Liver (tissue), 9 donors: ENCODE results near the gene ABCE1. TPM values are rescaled to one million over a fixed set of nuclear protein-coding genes. Genes with fewer than 3 reads are reported as not detected.

ENCODE experiments used
- DNase-seq: peaks from one replicate; pipeline ENCODE4 v3.0.0-alpha.2; 2017; ENCODE audit warnings: low spot score
- H3K27ac ChIP-seq, 2 donors: one replicate each; pipeline ENCODE4 v1.7.0; 2013; ENCODE audit warnings: inconsistent platforms in 2 of 2, low read length in 2 of 2, control low read depth in 1 of 2, low read depth in 1 of 2, mild to moderate bottlenecking in 1 of 2
- H3K27me3 ChIP-seq, 4 donors: one replicate each; pipeline versions ENCODE4 v1.6.1 to v1.7.0; 2013; ENCODE audit warnings: low read length in 3 of 4, inconsistent platforms in 1 of 4, mild to moderate bottlenecking in 1 of 4, moderate library complexity in 1 of 4; ENCODE audit not compliant: control insufficient read depth in 4 of 4, insufficient read depth in 4 of 4
- H3K36me3 ChIP-seq, 4 donors: one replicate each; pipeline versions ENCODE4 v1.6.1 to v1.7.0; 2013; ENCODE audit warnings: low read length in 3 of 4, mild to moderate bottlenecking in 3 of 4, low read depth in 1 of 4, moderate library complexity in 1 of 4; ENCODE audit not compliant: control insufficient read depth in 4 of 4, insufficient read depth in 3 of 4
- H3K4me1 ChIP-seq, 4 donors: one replicate each; pipeline versions ENCODE4 v1.6.1 to v1.7.0; 2013; ENCODE audit warnings: low read length in 3 of 4, mild to moderate bottlenecking in 3 of 4, moderate library complexity in 1 of 4; ENCODE audit not compliant: control insufficient read depth in 4 of 4, insufficient read depth in 4 of 4
- H3K4me3 ChIP-seq, 3 donors: one replicate each; pipeline versions ENCODE4 v1.6.1 to v1.7.0; 2013; ENCODE audit warnings: low read length in 3 of 3, control low read depth in 1 of 3, low read depth in 1 of 3, mild to moderate bottlenecking in 1 of 3
- H3K9ac ChIP-seq, 2 donors: one replicate each; pipeline ENCODE4 v1.7.0; 2013; ENCODE audit warnings: low read length in 2 of 2, mild to moderate bottlenecking in 2 of 2, moderate library complexity in 2 of 2, control low read depth in 1 of 2, low read depth in 1 of 2
- H3K9me3 ChIP-seq, 4 donors: one replicate each; pipeline versions ENCODE4 v1.6.1 to v1.7.0; 2013; ENCODE audit warnings: low read length in 3 of 4; ENCODE audit not compliant: control insufficient read depth in 4 of 4
- ATF3 ChIP-seq: IDR thresholded peaks from 2 replicates; pipeline ENCODE4 v1.6.1; 2016; ENCODE audit warnings: antibody characterized with exemption
- CTCF ChIP-seq: fragments of 150-350 bp; IDR thresholded peaks from 2 replicates; pipeline ENCODE4 v1.5.1; 2017; ENCODE audit warnings: improper control_type of control experiment, low read depth, low read length; ENCODE audit not compliant: missing input control
- FOXA2 ChIP-seq: IDR thresholded peaks from 2 replicates; pipeline ENCODE4 v1.6.1; 2016; ENCODE audit warnings: antibody characterized with exemption
- HNF4A ChIP-seq, 2 donors: conservative IDR thresholded peaks; 2 replicates each; pipeline ENCODE4 v1.6.1; 2016; ENCODE audit warnings: antibody characterized with exemption in 2 of 2, mild to moderate bottlenecking in 2 of 2
- JUND ChIP-seq, 2 donors: IDR thresholded peaks; 2 replicates each; pipeline ENCODE4 v1.6.1; 2016; ENCODE audit warnings: antibody characterized with exemption in 2 of 2
- MAX ChIP-seq: IDR thresholded peaks from 2 replicates; pipeline ENCODE4 v1.6.1; 2016; ENCODE audit warnings: antibody characterized with exemption
- NR2F2 ChIP-seq: IDR thresholded peaks from 2 replicates; pipeline ENCODE4 v1.6.1; 2016; ENCODE audit warnings: antibody characterized with exemption
- RAD21 ChIP-seq, 2 donors: IDR thresholded peaks; 2 replicates each; pipeline ENCODE4 v1.6.1; 2016; ENCODE audit warnings: antibody characterized with exemption in 2 of 2, mild to moderate bottlenecking in 2 of 2
- YY1 ChIP-seq: IDR thresholded peaks from 2 replicates; pipeline ENCODE4 v1.6.1; 2016; ENCODE audit warnings: antibody characterized with exemption, mild to moderate bottlenecking
- ZBTB33 ChIP-seq: IDR thresholded peaks from 2 replicates; pipeline ENCODE4 v1.6.1; 2016; ENCODE audit warnings: antibody characterized with exemption
- WGBS: extraction: QIAGEN DNeasy Blood & Tissue Kit; methylation state at CpG from one replicate; pipeline ENCODE4 v1.1.7; 2013; 5-methylcytosine and 5-hydroxymethylcytosine counted together
- polyA plus RNA-seq, 2 donors: library from polyadenylated mRNA; stranded (reverse) in 1 of 2; unstranded in 1 of 2; fragments of 200-250 nt in 1 of 2; fragments of >200 nt in 1 of 2; fragmentation: Nextera tagmentation in 1 of 2; extraction: Ambion mirVana in 1 of 2; gene quantifications; one replicate each; pipeline versions ENCODE4 v1.2.1 to v1.2.3, GENCODE V29; 2013 to 2015
- total RNA-seq, 2 donors: library from RNA; depleted of rRNA; stranded (reverse); fragments of >200 nt; gene quantifications; one replicate each; pipeline ENCODE4 v1.2.3, GENCODE V29; 2014
- donor health status: healthy.
- donor health status: healthy.
- donor health status: healthy.
- donor health status: healthy.
- donor health status: healthy.

ABCE1 gene
- total and polyA plus RNA-seq, 4 donors = 12.7 to 59.8 (median 31.0) TPM

GRCh38 chr4:145049241-145049640, 48.9 kb upstream of the ABCE1 start (continued):
- TF ChIP-seq CTCF = no peak

- Histone ChIP-seq H3K27ac (no peak overlapping the region), H3K4me3 (no peak overlapping the region), H3K27me3 (no peaks in the 10 kb centered on the region), H3K4me1 (no peaks in the 10 kb centered on the region), H3K36me3 (no peaks in the 10 kb centered on the region), H3K9me3 (no peaks in the 10 kb centered on the region), H3K9ac (no peak overlapping the region)
- no peak for TF ChIP-seq JUND (IDR thresholded peaks at IDR 0.05)
- no peak for TF ChIP-seq ZBTB33
- TF ChIP-seq HNF4A (conservative IDR thresholded peaks at IDR 0.05) = no peak
- TF ChIP-seq ATF3 = no peak
- DNase-seq = no peak
- WGBS = 95% methylated on average over 5 of the region's 5 CpGs
Measured at GRCh38 chr4:145055533-145056257, 42.4 kb upstream of the ABCE1 start.

- no peaks in the 10 kb centered on the region for H3K9me3 ChIP-seq
- H3K4me1 ChIP-seq = no peaks in the 10 kb centered on the region
- TF ChIP-seq MAX = no peak
- no peak for TF ChIP-seq FOXA2
- no peak for TF ChIP-seq NR2F2
- TF ChIP-seq JUND (IDR thresholded peaks at IDR 0.05) = no peak
- TF ChIP-seq RAD21 (IDR thresholded peaks at IDR 0.05) = no peak
- no peak for TF ChIP-seq CTCF
- TF ChIP-seq YY1 = no peak
- TF ChIP-seq ATF3 = no peak
- H3K9ac ChIP-seq = no peak overlapping the region
- no peak for DNase-seq
- H3K4me3 ChIP-seq = no peak overlapping the region
- 96% methylated on average over 6 of the region's 6 CpGs for WGBS
- no peaks in the 10 kb centered on the region for H3K27me3 ChIP-seq
- no peak overlapping the region for H3K27ac ChIP-seq
- no peaks in the 10 kb centered on the region for H3K36me3 ChIP-seq
Measured at GRCh38 chr4:145056325-145057130, 41.6 kb upstream of the ABCE1 start.
